Common myeloid progenitor, CD34-positive (primary cell): Measurements from ENCODE around the gene RHBDL3.
"Not testable (repeated sequence)": the region's sequence is repeated elsewhere in the genome, so short reads cannot be mapped to it uniquely, and the experiment has no call there.

Experiments used
- CTCF ChIA-PET: fragments of 350-600 bp; sonication (Branson Sonifier 250); formaldehyde crosslinking; loops from one replicate; lab custom pipeline; 2021; ENCODE audit warnings: antibody characterized with exemption; lab: Charles Lee
- POLR2A ChIA-PET: fragments of 350-600 bp; sonication (Branson Sonifier 250); formaldehyde crosslinking; loops from one replicate; lab custom pipeline; 2021; ENCODE audit warnings: antibody characterized with exemption; lab: Charles Lee
- DNase-seq, 3 donors: peaks; one replicate each; pipeline versions ENCODE4 v3.0.0 to v3.0.0-alpha.2; 2013
- H3K27ac ChIP-seq, 2 experiments: 1 replicate in 1 of 2; 2 replicates in 1 of 2; pipeline ENCODE4 v1.7.0; 2013; ENCODE audit warnings: inconsistent platforms in 2 of 2, low read length in 2 of 2, mild to moderate bottlenecking in 2 of 2, low read depth in 1 of 2, moderate library complexity in 1 of 2; ENCODE audit not compliant: severe bottlenecking in 2 of 2, insufficient read depth in 1 of 2, poor library complexity in 1 of 2
- H3K27me3 ChIP-seq, 5 experiments: replicated peaks in 2 of 5; 1 replicate in 3 of 5; 2 replicates in 2 of 5; pipeline versions ENCODE4 v1.6.1 to v1.7.0; 2013; ENCODE audit warnings: low read length in 4 of 5, mild to moderate bottlenecking in 2 of 5, moderate library complexity in 2 of 5, inconsistent platforms in 1 of 5; ENCODE audit not compliant: insufficient read depth in 5 of 5, control insufficient read depth in 4 of 5
- H3K36me3 ChIP-seq, 4 experiments: 1 replicate in 2 of 4; 2 replicates in 2 of 4; pipeline versions ENCODE4 v1.6.1 to v1.7.0; 2013; ENCODE audit warnings: low read length in 3 of 4, control low read depth in 1 of 4, mild to moderate bottlenecking in 1 of 4; ENCODE audit not compliant: control insufficient read depth in 4 of 4, insufficient read depth in 4 of 4
- H3K4me1 ChIP-seq, 4 experiments: 1 replicate in 3 of 4; 2 replicates in 1 of 4; pipeline versions ENCODE4 v1.6.1 to v1.7.1; 2013; ENCODE audit warnings: low read length in 3 of 4, mild to moderate bottlenecking in 3 of 4, control low read depth in 1 of 4, inconsistent platforms in 1 of 4, moderate library complexity in 1 of 4; ENCODE audit not compliant: control insufficient read depth in 4 of 4, insufficient read depth in 4 of 4; ENCODE audit errors: control extremely low read depth in 1 of 4
- H3K4me3 ChIP-seq, 7 experiments: 1 replicate in 4 of 7; 2 replicates in 3 of 7; pipeline versions ENCODE4 v1.5.1 to v1.7.0; 2013; ENCODE audit warnings: mild to moderate bottlenecking in 7 of 7, low read length in 6 of 7, moderate library complexity in 6 of 7, inconsistent platforms in 2 of 7, low read depth in 2 of 7, control low read depth in 1 of 7; ENCODE audit not compliant: insufficient read depth in 4 of 7, control insufficient read depth in 1 of 7; ENCODE audit errors: extremely low read depth in 1 of 7
- H3K9me3 ChIP-seq, 5 experiments: 1 replicate in 4 of 5; 2 replicates in 1 of 5; pipeline versions ENCODE4 v1.6.1 to v1.7.1; 2013; ENCODE audit warnings: low read length in 4 of 5, mild to moderate bottlenecking in 2 of 5, inconsistent platforms in 1 of 5, low read depth in 1 of 5, moderate library complexity in 1 of 5; ENCODE audit not compliant: control insufficient read depth in 4 of 5, insufficient read depth in 2 of 5; ENCODE audit errors: control extremely low read depth in 1 of 5
- WGBS: methylation state at CpG from one replicate; pipeline ENCODE4 v1.1.5; 2013; ENCODE audit not compliant: insufficient coverage; 5-methylcytosine and 5-hydroxymethylcytosine counted together

The RHBDL3 gene

GRCh38 chr17:32303781-32304288, 38.2 kb downstream of the RHBDL3 start:
- ChIA-PET POLR2A (no interaction called here), CTCF (interaction anchor here (1.3 to 1.4 kb wide), 2 partner anchors 12 to 17 kb away, joined by 3 read pairs; no protein-coding TSS in a partner anchor)
- no peak overlapping the region for H3K4me3 ChIP-seq
- DNase-seq: no peak
- peaks cover 0 to 33% (median 17%) of the 10 kb centered on the region in 4 experiments for H3K4me1 ChIP-seq
- no peak overlapping the region for H3K27ac ChIP-seq
- no peaks in the 10 kb centered on the region for H3K27me3 ChIP-seq
- 65% methylated on average over 2 of the region's 2 CpGs for WGBS
- H3K9me3 ChIP-seq: no peaks in the 10 kb centered on the region
- no peaks in the 10 kb centered on the region for H3K36me3 ChIP-seq

DNA sequence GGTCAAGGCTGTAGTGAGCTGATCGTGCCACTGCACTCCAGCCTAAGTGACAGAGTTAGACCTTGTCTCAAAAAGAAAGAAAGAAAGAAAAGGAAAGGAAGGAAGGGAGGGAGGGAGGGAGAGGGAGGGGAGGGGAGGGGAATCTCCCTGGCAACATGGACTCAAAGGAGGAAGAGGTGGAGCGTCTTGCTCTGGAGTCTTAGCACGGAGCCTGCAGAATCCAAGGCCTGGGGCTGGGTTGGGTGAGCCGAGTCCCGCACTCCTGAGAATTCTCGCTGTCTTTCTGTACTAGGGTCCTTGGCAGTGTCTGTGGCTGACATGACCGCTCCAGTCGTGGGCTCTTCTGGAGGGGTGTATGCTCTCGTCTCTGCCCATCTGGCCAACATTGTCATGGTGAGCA, 39.4 kb downstream of the RHBDL3 start:
- no peak overlapping the region for H3K27ac ChIP-seq
- no peaks in the 10 kb centered on the region for H3K36me3 ChIP-seq
- H3K4me3 ChIP-seq: no peak overlapping the region
- CTCF ChIA-PET: no interaction called here
- no peaks in the 10 kb centered on the region for H3K9me3 ChIP-seq
- DNase-seq: no peak
- H3K27me3 ChIP-seq: no peaks in the 10 kb centered on the region
- peaks cover 0 to 25% (median 17%) of the 10 kb centered on the region in 4 experiments for H3K4me1 ChIP-seq
- POLR2A ChIA-PET: no interaction called here
- WGBS: 75% methylated on average over 8 of the region's 9 CpGs

DNA sequence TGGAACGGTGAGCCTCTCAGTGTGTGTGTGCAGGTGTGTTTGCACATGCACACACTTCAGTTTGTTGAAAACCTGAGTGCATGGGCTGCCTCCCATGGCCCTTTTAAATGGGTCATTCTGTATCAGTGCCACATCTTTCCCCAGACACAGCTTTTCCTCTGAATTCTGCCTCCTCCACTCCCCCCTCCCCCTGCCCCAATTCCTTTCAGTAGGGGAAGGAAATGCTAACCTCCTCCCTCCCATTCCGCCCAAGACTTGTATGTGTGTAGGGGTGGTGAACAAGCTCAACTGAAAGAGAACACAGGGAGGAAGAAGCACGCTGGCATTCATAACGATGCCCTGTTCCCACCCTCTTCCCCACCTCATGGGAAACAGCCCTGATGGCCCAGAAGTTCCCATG, 42.0 kb downstream of the RHBDL3 start:
- peak overlapping the region in 1 of 7 experiments; percentile 16 for H3K4me3 ChIP-seq
- 13% methylated on average over 3 of the region's 4 CpGs for WGBS
- no peaks in the 10 kb centered on the region for H3K36me3 ChIP-seq
- no peaks in the 10 kb centered on the region for H3K27me3 ChIP-seq
- CTCF ChIA-PET: interaction anchor here (1.0 to 1.4 kb wide), 2 partner anchors 11 to 12 kb away, joined by 3 to 7 read pairs; no protein-coding TSS in a partner anchor
- DNase-seq: no peak
- H3K27ac ChIP-seq: no peak overlapping the region
- peaks cover 0 to 25% (median 17%) of the 10 kb centered on the region in 4 experiments for H3K4me1 ChIP-seq
- POLR2A ChIA-PET: no interaction called here
- H3K9me3 ChIP-seq: no peaks in the 10 kb centered on the region

DNA sequence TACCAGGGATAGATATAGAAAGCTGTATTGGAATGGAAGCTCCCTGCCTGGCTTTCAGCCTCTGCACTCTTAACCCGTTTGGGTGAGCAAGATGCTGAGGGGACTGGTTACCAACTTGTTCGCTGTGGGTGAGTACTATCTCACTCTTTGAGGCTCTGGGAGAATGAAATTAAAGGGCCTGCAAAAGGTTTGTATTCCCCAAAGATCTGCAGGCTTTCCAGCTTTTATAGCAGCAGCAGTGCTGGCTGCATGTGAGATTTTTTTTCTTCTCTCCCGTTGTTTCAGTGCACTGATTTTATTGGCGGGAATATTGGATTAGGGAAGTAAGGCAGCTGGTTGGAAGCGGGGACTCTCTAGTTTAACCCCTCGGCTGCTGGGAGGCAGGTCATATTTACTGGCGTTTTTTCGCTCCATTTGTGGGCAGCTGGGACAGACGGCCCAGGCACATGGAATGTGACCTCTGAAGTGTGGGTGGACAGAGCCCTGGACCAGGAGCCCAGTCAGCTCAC, 45.5 kb downstream of the RHBDL3 start:
- 86% methylated on average over 6 of the region's 9 CpGs for WGBS
- ChIA-PET POLR2A (no interaction called here), CTCF (interaction anchor here (0.9 to 3.0 kb wide), 3 partner anchors 13 to 58 kb away, joined by 3 to 8 read pairs (median 4); no protein-coding TSS in a partner anchor)
- H3K9me3 ChIP-seq: no peaks in the 10 kb centered on the region
- H3K36me3 ChIP-seq: no peaks in the 10 kb centered on the region
- H3K27me3 ChIP-seq: peaks cover 0 to 2% (median 0%) of the 10 kb centered on the region in 5 experiments
- no peak for DNase-seq
- no peak overlapping the region for H3K27ac ChIP-seq
- H3K4me1 ChIP-seq: peaks cover 0 to 12% (median 12%) of the 10 kb centered on the region in 4 experiments
- H3K4me3 ChIP-seq: no peak overlapping the region

DNA sequence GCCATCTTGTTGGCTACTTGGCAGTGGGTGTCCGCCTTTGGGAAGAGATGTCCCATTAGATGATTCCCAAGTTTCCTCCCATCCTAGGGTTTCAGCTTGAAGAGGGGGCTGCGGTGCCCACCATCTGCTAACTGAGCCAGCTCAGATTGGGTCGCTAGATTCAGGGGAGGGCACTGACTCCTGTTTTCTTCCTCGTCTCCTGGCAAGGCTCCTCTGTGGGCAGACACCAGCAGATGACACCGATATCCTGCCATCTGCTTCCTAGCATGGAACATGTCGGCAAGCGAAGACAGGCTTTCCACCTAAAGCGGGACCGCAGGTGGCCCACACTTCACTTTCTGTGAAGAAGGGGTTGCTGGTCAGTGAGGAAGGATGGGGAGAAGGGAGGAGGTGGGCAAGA, 49.0 kb downstream of the RHBDL3 start:
- POLR2A ChIA-PET: no interaction called here
- DNase-seq: peak in 1 of 3 donors; percentile 40
- Histone ChIP-seq H3K4me1 (peaks cover 0 to 12% (median 8%) of the 10 kb centered on the region in 4 experiments), H3K4me3 (no peak overlapping the region), H3K27me3 (peaks cover 0 to 2% (median 0%) of the 10 kb centered on the region in 5 experiments), H3K27ac (no peak overlapping the region), H3K36me3 (no peaks in the 10 kb centered on the region), H3K9me3 (no peaks in the 10 kb centered on the region)
- CTCF ChIA-PET: interaction anchor here (2.1 kb wide), 1 partner anchor 26 kb away, joined by 7 read pairs; no protein-coding TSS in a partner anchor
- WGBS: 91% methylated on average over 6 of the region's 9 CpGs

GRCh38 chr17:32315171-32315570, 49.5 kb downstream of the RHBDL3 start:
- ChIA-PET POLR2A (no interaction called here), CTCF (interaction anchor here (1.0 to 2.1 kb wide), 5 partner anchors 11 to 62 kb away, joined by 3 to 7 read pairs (median 5); no protein-coding TSS in a partner anchor)
- no peak for DNase-seq
- Histone ChIP-seq H3K4me1 (peaks cover 0 to 12% (median 8%) of the 10 kb centered on the region in 4 experiments), H3K27ac (no peak overlapping the region), H3K4me3 (no peak overlapping the region), H3K9me3 (no peaks in the 10 kb centered on the region), H3K27me3 (peaks cover 0 to 2% (median 0%) of the 10 kb centered on the region in 5 experiments), H3K36me3 (no peaks in the 10 kb centered on the region)
- 100% methylated on average over 5 of the region's 8 CpGs for WGBS

- DNase-seq: not testable (repeated sequence)
- CTCF ChIA-PET: interaction anchor here (0.6 to 2.1 kb wide), 8 partner anchors 22 to 329 kb away, joined by 3 to 7 read pairs (median 4); no protein-coding TSS in a partner anchor
- peaks cover 0 to 12% (median 8%) of the 10 kb centered on the region in 4 experiments for H3K4me1 ChIP-seq
Observed at GRCh38 chr17:32316653-32317052, 51.0 kb downstream of the RHBDL3 start.

More at GRCh38 chr17:32316653-32317052, 51.0 kb downstream of the RHBDL3 start:
- not testable (repeated sequence) for H3K4me3 ChIP-seq, H3K27me3 ChIP-seq, H3K9me3 ChIP-seq, H3K27ac ChIP-seq, H3K36me3 ChIP-seq
- 96% methylated on average over 4 of the region's 5 CpGs for WGBS
- POLR2A ChIA-PET: interaction anchor here (0.6 kb wide), 1 partner anchor 31 kb away, joined by 3 read pairs; no protein-coding TSS in a partner anchor
